Measurements from ENCODE around the gene KRTAP5-3.

DNA sequence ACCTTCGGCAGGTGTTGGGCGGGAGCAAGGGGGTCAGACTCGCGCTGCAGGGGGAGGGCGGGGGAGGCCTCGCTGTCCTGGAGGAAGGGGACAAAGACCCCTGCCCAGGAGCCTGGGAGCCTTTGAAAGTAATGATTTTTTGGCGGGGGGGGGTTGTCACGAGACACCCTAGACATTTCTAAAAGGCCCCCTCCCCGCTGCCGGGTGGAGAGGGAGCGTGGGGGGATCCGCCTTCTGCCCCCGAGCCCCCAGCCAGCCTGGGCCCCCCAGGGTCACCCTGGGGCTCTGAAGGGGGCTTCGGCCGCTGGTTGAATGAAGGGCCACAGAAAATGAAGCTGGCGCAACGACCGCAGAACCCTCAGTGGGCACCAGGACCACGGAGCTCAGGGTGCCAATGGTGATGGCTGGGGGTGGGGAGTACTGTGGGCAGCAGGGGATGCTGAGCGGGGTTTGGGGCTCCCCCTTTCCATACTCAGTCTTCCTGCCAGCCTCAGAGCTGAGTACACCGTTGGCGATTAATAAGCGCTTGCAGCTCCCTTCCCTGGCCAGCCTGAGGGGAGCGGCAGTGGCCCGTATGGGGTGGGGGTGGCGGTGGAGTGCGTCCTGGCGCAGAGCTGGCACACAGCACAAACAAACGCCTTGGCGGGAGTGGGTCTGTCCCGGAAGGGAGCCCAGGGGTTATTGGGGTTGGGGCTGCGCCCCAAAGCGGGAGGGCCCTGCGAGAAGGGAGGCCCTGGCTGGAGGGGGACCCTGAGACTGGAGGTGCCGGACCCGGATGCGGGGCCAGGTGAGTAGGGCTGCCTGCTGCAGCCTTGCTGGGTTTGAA lies 35.0 kb downstream of the KRTAP5-3 start:
- TF ChIP-seq, protein P1, sequence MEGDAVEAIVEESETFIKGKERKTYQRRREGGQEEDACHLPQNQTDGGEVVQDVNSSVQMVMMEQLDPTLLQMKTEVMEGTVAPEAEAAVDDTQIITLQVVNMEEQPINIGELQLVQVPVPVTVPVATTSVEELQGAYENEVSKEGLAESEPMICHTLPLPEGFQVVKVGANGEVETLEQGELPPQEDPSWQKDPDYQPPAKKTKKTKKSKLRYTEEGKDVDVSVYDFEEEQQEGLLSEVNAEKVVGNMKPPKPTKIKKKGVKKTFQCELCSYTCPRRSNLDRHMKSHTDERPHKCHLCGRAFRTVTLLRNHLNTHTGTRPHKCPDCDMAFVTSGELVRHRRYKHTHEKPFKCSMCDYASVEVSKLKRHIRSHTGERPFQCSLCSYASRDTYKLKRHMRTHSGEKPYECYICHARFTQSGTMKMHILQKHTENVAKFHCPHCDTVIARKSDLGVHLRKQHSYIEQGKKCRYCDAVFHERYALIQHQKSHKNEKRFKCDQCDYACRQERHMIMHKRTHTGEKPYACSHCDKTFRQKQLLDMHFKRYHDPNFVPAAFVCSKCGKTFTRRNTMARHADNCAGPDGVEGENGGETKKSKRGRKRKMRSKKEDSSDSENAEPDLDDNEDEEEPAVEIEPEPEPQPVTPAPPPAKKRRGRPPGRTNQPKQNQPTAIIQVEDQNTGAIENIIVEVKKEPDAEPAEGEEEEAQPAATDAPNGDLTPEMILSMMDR (IDR thresholded peaks at IDR 0.05) = no peak
- no peak for TF ChIP-seq POLR2A (IDR thresholded peaks at IDR 0.05)

All from thyroid gland (tissue), 4 donors.